Hematopoietic multipotent progenitor cell treated with erythropoietin and hydrocortisone succinate and interleukin-3 and kit ligand, for 17 days (in vitro differentiated cells): ENCODE results near the gene CBFB.
"Not testable (repeated sequence)": the region's sequence is repeated elsewhere in the genome, so short reads cannot be mapped to it uniquely, and the experiment has no call there.

Experiments
- DNase-seq: peaks from one replicate; pipeline ENCODE4 v3.0.0-alpha.2; 2015; ENCODE audit warnings: low spot score

Gene CBFB

GRCh38 chr16:67041520-67041919 lies 12.6 kb downstream of the CBFB start:
- DNase-seq: not testable (repeated sequence)

GRCh38 chr16:67043420-67043819 lies 14.5 kb downstream of the CBFB start:
- DNase-seq: no peak

- DNase-seq: no peak
Observed at GRCh38 chr16:67050796-67051195, 21.8 kb downstream of the CBFB start.

- no peak for DNase-seq
Observed at GRCh38 chr16:67052399-67052798, 23.4 kb downstream of the CBFB start.

- DNase-seq: no peak
Observed at GRCh38 chr16:67053767-67054334, 24.9 kb downstream of the CBFB start.

- DNase-seq: no peak
Observed at GRCh38 chr16:67054901-67055300, 26.0 kb downstream of the CBFB start.

- DNase-seq: no peak
Observed at GRCh38 chr16:67055712-67056487, 27.0 kb downstream of the CBFB start.

- DNase-seq: no peak
Observed at GRCh38 chr16:67063008-67063407, 34.1 kb downstream of the CBFB start.

- no peak for DNase-seq
Observed at GRCh38 chr16:67068212-67068753, 39.3 kb downstream of the CBFB start.

GRCh38 chr16:67071476-67072048 lies 42.6 kb downstream of the CBFB start:
- no peak for DNase-seq

- no peak for DNase-seq
Observed at GRCh38 chr16:67075331-67075730, 46.4 kb downstream of the CBFB start.

- DNase-seq: no peak
Observed at GRCh38 chr16:67077871-67078270, 48.9 kb downstream of the CBFB start.

- DNase-seq: no peak
Observed at GRCh38 chr16:67082100-67082499, 53.2 kb downstream of the CBFB start.

- no peak for DNase-seq
Observed at GRCh38 chr16:67082891-67083290, 53.9 kb downstream of the CBFB start.

GRCh38 chr16:67084345-67085028 lies 55.5 kb downstream of the CBFB start:
- no peak for DNase-seq

- DNase-seq: no peak
Observed at GRCh38 chr16:67086822-67087221, 57.9 kb downstream of the CBFB start.

- no peak for DNase-seq
Observed at GRCh38 chr16:67087291-67087690, 58.3 kb downstream of the CBFB start.

- no peak for DNase-seq
Observed at GRCh38 chr16:67087803-67088202, 58.9 kb downstream of the CBFB start.

GRCh38 chr16:67088551-67088950 lies 59.6 kb downstream of the CBFB start:
- DNase-seq: no peak

GRCh38 chr16:67089101-67089500 lies 60.2 kb downstream of the CBFB start:
- no peak for DNase-seq

GRCh38 chr16:67091906-67092566 lies 63.1 kb downstream of the CBFB start:
- DNase-seq: no peak

- DNase-seq: no peak
Observed at GRCh38 chr16:67093098-67093726, 64.3 kb downstream of the CBFB start.
